AG04449 (cell line): ENCODE data around the gene EIF4G3.

Experiments
- CTCF ChIA-PET: fragments of 350-600 bp; formaldehyde crosslinking; extraction: SDS; loops from one replicate; lab custom pipeline; 2021; ENCODE audit warnings: antibody characterized with exemption; lab: Yijun Ruan, JAX
- POLR2A ChIA-PET: fragments of 400-600, 350-600 bp; formaldehyde crosslinking; extraction: SDS; loops from one replicate; lab custom pipeline; 2020; ENCODE audit warnings: antibody characterized with exemption, inconsistent platforms; lab: Yijun Ruan, JAX
- DNase-seq: peaks from one replicate; pipeline ENCODE4 v3.0.0-alpha.2; 2010; ENCODE audit warnings: low read depth, low spot score
- H3K4me3 ChIP-seq: 2 replicates; pipeline ENCODE4 v1.5.1; 2011; ENCODE audit warnings: low read depth, mild to moderate bottlenecking, control low read depth, low read length
- CTCF ChIP-seq: IDR thresholded peaks from one replicate; pipeline ENCODE4 v1.5.1; 2011; ENCODE audit warnings: mild to moderate bottlenecking, moderate library complexity, low read length, control low read depth, inconsistent platforms; ENCODE audit not compliant: insufficient read depth; ENCODE audit errors: missing control alignments

Gene EIF4G3

DNA sequence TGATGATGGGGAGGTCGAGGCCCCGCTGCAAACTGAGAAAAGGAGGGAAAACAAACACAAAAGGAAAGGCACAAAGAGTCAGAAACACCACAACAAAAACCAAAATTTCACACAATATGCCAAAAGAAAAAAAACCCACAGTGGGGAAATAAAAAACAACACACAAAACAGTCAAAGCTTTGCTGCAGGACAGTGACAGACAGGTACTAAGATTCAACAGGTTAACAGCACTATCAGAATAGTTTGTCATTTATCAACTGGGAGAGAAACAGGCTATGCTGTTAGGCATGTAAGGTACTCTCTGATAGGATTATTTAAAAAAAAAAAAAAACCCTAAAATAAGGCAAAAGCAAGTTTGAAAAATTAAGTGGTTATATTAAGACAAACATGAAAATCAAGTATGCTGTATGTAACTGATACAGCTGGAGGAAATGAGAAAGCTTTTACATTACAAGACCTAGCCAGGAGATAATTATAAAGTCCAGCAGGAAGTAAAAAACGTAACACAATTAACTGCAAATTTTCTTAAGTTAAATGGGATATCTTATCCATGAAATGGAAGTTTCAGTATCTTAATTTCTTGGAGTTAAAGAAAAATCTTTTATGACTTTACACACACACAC lies 179.0 kb downstream of the EIF4G3 start:
- POLR2A ChIA-PET, result no interaction called here

DNA sequence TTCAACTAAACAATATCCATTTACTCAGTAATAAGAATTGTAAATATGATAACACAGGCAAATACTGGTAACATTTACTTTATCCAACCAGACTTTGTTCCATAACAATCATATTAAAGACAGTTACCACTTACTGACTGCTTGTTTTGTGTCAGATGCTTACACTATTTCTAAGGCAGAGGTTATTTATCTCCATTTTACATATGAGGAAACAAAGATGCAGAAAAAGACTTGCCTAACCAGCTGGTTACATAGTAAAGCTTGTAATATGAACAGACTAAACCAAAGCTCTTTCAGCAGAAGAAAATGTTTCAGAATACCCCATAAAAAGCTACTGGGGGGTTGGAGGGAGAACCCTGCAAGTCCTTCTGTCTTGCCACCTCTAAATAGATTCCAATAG lies 180.1 kb downstream of the EIF4G3 start:
- no peak overlapping the region for H3K4me3 ChIP-seq
- ChIA-PET CTCF (interaction anchor here (1.4 kb wide), 1 partner anchor 199 kb away, joined by 4 read pairs; no protein-coding TSS in a partner anchor), POLR2A (no interaction called here)
- DNase-seq, result no peak
- TF ChIP-seq CTCF, result no peak

More for the DNA sequence above, 179.0 kb downstream of the EIF4G3 start:
- H3K4me3 ChIP-seq, result no peak overlapping the region
- CTCF ChIA-PET, result interaction anchor here (1.4 kb wide), 1 partner anchor 198 kb away, joined by 4 read pairs; no protein-coding TSS in a partner anchor
- no peak for DNase-seq
- no peak for TF ChIP-seq CTCF

GRCh38 chr1:20993716-20994575 lies 182.8 kb downstream of the EIF4G3 start:
- no peak for TF ChIP-seq CTCF
- ChIA-PET POLR2A (interaction anchor here (0.5 kb wide), 1 partner anchor 297 kb away, joined by 3 read pairs; no protein-coding TSS in a partner anchor), CTCF (no interaction called here)
- H3K4me3 ChIP-seq, result no peak overlapping the region
- DNase-seq, result no peak

DNA sequence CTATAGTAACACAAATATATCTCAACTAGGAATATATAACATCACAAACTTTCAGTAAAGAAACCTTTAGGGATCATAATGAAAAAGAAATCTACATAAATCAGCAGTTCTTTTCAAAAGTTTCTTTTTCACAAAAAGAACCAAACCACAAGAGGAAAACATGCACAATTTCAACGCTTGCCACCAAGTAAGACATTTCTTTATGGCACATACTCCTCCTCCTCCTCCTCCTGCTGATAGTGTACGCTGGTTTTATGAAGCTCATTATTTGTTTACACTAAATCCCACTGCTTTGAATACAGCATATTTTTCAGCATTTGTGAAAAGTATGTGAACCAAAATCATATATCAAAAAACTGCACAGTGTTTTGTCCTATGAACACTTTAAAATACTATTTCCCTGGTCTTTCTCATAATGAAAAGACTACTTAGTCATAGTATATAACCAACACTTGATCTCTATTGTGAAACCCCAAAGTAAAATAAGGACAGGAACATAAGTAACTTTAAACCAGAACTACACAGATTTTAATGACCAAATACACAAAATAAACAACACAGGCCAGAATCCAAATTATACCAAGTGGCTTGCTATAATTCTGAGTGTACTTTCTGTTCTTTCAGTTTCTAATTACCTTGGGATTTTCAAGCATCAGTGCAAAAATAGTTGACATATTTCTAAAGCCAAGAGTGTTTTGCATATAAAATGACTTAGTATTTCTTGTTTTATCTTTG lies 184.2 kb downstream of the EIF4G3 start:
- no peak for TF ChIP-seq CTCF
- ChIA-PET POLR2A (no interaction called here), CTCF (interaction anchor here (1.1 to 1.5 kb wide), 2 partner anchors 203 to 296 kb away, joined by 3 read pairs; no protein-coding TSS in a partner anchor)
- no peak for DNase-seq
- no peak overlapping the region for H3K4me3 ChIP-seq

DNA sequence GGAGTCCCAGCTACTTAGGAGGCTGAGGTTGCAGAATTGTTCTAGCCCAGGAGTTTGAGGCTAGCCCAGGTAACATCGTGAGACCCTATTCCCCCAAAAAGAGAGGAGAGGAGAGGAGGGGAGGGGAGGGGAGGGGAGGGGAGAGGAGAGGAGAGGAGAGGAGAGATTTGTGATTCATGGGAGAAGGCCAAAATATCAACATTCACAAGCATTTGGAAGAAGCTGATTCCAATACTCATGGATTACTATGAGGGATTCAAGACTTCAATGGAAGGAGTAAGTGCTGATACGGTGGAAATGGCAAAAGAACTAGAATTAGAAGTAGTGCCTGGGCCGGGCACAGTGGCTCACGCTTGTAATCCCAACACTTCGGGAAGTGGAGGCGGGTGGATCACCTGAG lies 187.8 kb downstream of the EIF4G3 start:
- POLR2A ChIA-PET, result no interaction called here
- no peak for DNase-seq
- no peak for TF ChIP-seq CTCF
- H3K4me3 ChIP-seq, result no peak overlapping the region
- CTCF ChIA-PET, result interaction anchor here (1.0 to 2.1 kb wide), 3 partner anchors 40 to 206 kb away, joined by 3 to 8 read pairs (median 4); no protein-coding TSS in a partner anchor
